MM.1S (cell line): ENCODE data around the gene TMEM176A.

Experiments used
- DNase-seq: peaks from one replicate; pipeline ENCODE4 v3.0.0-alpha.2; 2015
- H2AFZ ChIP-seq: fragments of 300-600 bp; sonication (generic); 2 replicates; pipeline ENCODE4 v1.6.0; 2016; ENCODE audit warnings: antibody characterized with exemption, low read length
- H3F3A ChIP-seq: fragments of 300-600 bp; sonication (generic); 2 replicates; pipeline ENCODE4 v1.6.1; 2016; ENCODE audit warnings: mild to moderate bottlenecking, antibody characterized with exemption, low read length, moderate library complexity, mixed read lengths; ENCODE audit not compliant: insufficient read depth
- H3K27ac ChIP-seq: fragments of 300-600 bp; sonication (generic); 2 replicates; pipeline ENCODE4 v1.5.1; 2016; ENCODE audit warnings: mild to moderate bottlenecking, low read length
- H3K27me3 ChIP-seq: fragments of 300-600 bp; sonication (generic); replicated peaks from 2 replicates; pipeline ENCODE4 v1.6.0; 2016; ENCODE audit warnings: low read length; ENCODE audit not compliant: insufficient read depth
- H3K36me3 ChIP-seq: fragments of 300-600 bp; sonication (generic); replicated peaks from 2 replicates; pipeline ENCODE4 v1.6.1; 2016; ENCODE audit warnings: mild to moderate bottlenecking, low read length, mixed read lengths; ENCODE audit not compliant: insufficient read depth
- H3K4me1 ChIP-seq: fragments of 300-600 bp; sonication (generic); 2 replicates; pipeline ENCODE4 v1.6.1; 2016; ENCODE audit warnings: low read length, mixed read lengths
- H3K4me2 ChIP-seq: fragments of 300-600 bp; sonication (generic); 2 replicates; pipeline ENCODE4 v1.6.0; 2016; ENCODE audit warnings: low read depth, low read length
- H3K4me3 ChIP-seq: fragments of 300-600 bp; sonication (generic); 2 replicates; pipeline ENCODE4 v1.5.1; 2016; ENCODE audit warnings: low read length, mixed read lengths
- H3K79me2 ChIP-seq: fragments of 300-600 bp; sonication (generic); 2 replicates; pipeline ENCODE4 v1.6.1; 2016; ENCODE audit warnings: mixed run types, low read length, mixed read lengths
- H3K9ac ChIP-seq: fragments of 300-600 bp; sonication (generic); 2 replicates; pipeline ENCODE4 v1.6.1; 2016; ENCODE audit warnings: low read length, mixed read lengths
- H3K9me2 ChIP-seq: fragments of 300-600 bp; sonication (generic); replicated peaks from 2 replicates; pipeline ENCODE4 v1.6.1; 2016; ENCODE audit warnings: mild to moderate bottlenecking, low read length, mixed read lengths; ENCODE audit not compliant: insufficient read depth
- H3K9me3 ChIP-seq: fragments of 300-600 bp; sonication (generic); replicated peaks from 2 replicates; pipeline ENCODE4 v1.6.1; 2016; ENCODE audit warnings: mild to moderate bottlenecking, low read length, mixed read lengths; ENCODE audit not compliant: insufficient read depth
- H4K20me1 ChIP-seq: fragments of 300-600 bp; sonication (generic); 2 replicates; pipeline ENCODE4 v1.6.1; 2016; ENCODE audit warnings: mild to moderate bottlenecking, low read length, moderate library complexity, mixed read lengths; ENCODE audit not compliant: insufficient read depth
- CTCF ChIP-seq: fragments of 300-600 bp; sonication (generic); IDR thresholded peaks from 2 replicates; pipeline ENCODE4 v1.5.1; 2016; ENCODE audit warnings: antibody characterized with exemption, low read length, mixed read lengths
- EZH2 ChIP-seq: fragments of 300-600 bp; sonication (generic); optimal IDR thresholded peaks from 2 replicates; pipeline ENCODE3; 2017; ENCODE audit warnings: low read depth, mild to moderate bottlenecking, antibody characterized with exemption, low read length, mixed read lengths
- EZH2phosphoT487 ChIP-seq: fragments of 300-600 bp; sonication (generic); IDR thresholded peaks from 2 replicates; pipeline ENCODE4 v1.6.1; 2018; ENCODE audit warnings: antibody characterized with exemption, low read length

TMEM176A gene

GRCh38 chr7:150797661-150798060 lies 2.9 kb upstream of the TMEM176A start:
- Histone ChIP-seq H3K27me3 (peaks cover 34% of the 10 kb centered on the region), H3K4me3 (no peak overlapping the region)

GRCh38 chr7:150799156-150799555 lies 1.4 kb upstream of the TMEM176A start:
- no peak for TF ChIP-seq CTCF
- TF ChIP-seq EZH2phosphoT487 = no peak
- no peak for TF ChIP-seq EZH2
- H3F3A ChIP-seq = no peaks in the 10 kb centered on the region
- no peaks in the 10 kb centered on the region for H3K79me2 ChIP-seq
- H3K27me3 ChIP-seq = peaks cover 34% of the 10 kb centered on the region
- no peaks in the 10 kb centered on the region for H3K9me3 ChIP-seq
- H3K36me3 ChIP-seq = no peaks in the 10 kb centered on the region
- H3K4me1 ChIP-seq = no peaks in the 10 kb centered on the region
- no peaks in the 10 kb centered on the region for H4K20me1 ChIP-seq
- no peak for DNase-seq
- no peak overlapping the region for H3K27ac ChIP-seq
- no peak overlapping the region for H3K9ac ChIP-seq
- no peak overlapping the region for H2AFZ ChIP-seq
- no peaks in the 10 kb centered on the region for H3K9me2 ChIP-seq
- no peak overlapping the region for H3K4me2 ChIP-seq
- no peak overlapping the region for H3K4me3 ChIP-seq

More at GRCh38 chr7:150797661-150798060, 2.9 kb upstream of the TMEM176A start:
- no peaks in the 10 kb centered on the region for H4K20me1 ChIP-seq
- no peaks in the 10 kb centered on the region for H3K36me3 ChIP-seq
- no peaks in the 10 kb centered on the region for H3K79me2 ChIP-seq
- no peak overlapping the region for H3K9ac ChIP-seq
- H2AFZ ChIP-seq = no peak overlapping the region
- TF ChIP-seq CTCF (no peak), EZH2phosphoT487 (no peak), EZH2 (no peak)
- H3K9me3 ChIP-seq = no peaks in the 10 kb centered on the region
- H3F3A ChIP-seq = no peaks in the 10 kb centered on the region
- no peaks in the 10 kb centered on the region for H3K9me2 ChIP-seq
- no peaks in the 10 kb centered on the region for H3K4me1 ChIP-seq
- H3K27ac ChIP-seq = no peak overlapping the region
- DNase-seq = no peak
- no peak overlapping the region for H3K4me2 ChIP-seq

GRCh38 chr7:150799741-150800580 lies 608 bp upstream of the TMEM176A start, which contains the start of gene TMEM176B:
TMEM176B (minus strand) TSS chr7:150800364; CDS start chr7:150796569, 3,795 bp downstream.
- H3K4me1 ChIP-seq = no peaks in the 10 kb centered on the region
- H3K36me3 ChIP-seq = no peaks in the 10 kb centered on the region
- H3K27ac ChIP-seq = no peak within 1 kb of the TSS
- H2AFZ ChIP-seq = no peak within 1 kb of the TSS
- H3K4me3 ChIP-seq = no peak within 1 kb of the TSS
- no peaks in the 10 kb centered on the region for H3K79me2 ChIP-seq
- DNase-seq = no peak
- no peak for TF ChIP-seq CTCF
- TF ChIP-seq EZH2phosphoT487 = no peak
- TF ChIP-seq EZH2 = no peak
- H3K4me2 ChIP-seq = no peak within 1 kb of the TSS
- H3K27me3 ChIP-seq = peaks cover 34% of the 10 kb centered on the region
- H3K9ac ChIP-seq = no peak within 1 kb of the TSS
- H3K9me3 ChIP-seq = no peaks in the 10 kb centered on the region
- H3K9me2 ChIP-seq = no peaks in the 10 kb centered on the region
- no peaks in the 10 kb centered on the region for H4K20me1 ChIP-seq
- no peaks in the 10 kb centered on the region for H3F3A ChIP-seq
